ENCODE measurements around the gene DNAH3. TPM values are rescaled to one million over a fixed set of nuclear protein-coding genes. Genes with fewer than 3 reads are reported as not detected.

Gene DNAH3
- total and polyA plus RNA-seq, 2 of the 13 experiments (the other 11 are each of a cell fraction or from before 2014, with no cell fraction given) = 0.07 to 0.08 TPM

DNA sequence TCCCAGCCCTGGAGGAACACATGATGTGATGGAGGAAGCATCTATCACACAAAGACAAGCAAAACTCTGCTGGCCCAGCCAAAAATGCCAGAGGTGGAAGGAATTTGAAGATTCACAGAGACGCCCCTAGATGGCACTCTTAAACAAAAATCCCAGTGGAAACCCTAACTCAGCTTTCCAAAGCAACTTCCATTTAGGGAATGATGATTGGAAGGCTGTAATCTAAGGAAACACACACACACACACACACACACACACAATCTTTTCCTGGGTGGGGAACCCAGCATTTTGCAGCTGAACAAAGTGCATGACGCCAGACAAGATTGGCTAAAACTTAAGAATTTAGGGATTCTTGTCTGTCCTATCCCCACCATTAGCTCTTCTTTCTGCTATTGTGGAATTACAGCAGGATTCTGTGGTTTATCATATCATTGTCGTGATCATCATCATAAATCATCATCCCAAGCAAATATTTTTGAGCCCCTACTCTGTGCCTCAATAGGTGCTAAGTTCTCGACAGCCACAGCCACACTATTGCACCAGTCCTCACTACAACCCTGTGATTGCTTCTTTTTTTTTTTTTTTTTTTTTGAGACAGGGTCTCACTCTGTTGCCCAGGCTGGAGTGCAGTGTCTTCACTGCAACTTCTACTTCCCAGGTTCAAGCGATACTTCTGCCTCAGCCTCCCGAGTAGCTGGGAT lies 6.3 kb upstream of the DNAH3 start (continued):
- TF ChIP-seq, protein P1, sequence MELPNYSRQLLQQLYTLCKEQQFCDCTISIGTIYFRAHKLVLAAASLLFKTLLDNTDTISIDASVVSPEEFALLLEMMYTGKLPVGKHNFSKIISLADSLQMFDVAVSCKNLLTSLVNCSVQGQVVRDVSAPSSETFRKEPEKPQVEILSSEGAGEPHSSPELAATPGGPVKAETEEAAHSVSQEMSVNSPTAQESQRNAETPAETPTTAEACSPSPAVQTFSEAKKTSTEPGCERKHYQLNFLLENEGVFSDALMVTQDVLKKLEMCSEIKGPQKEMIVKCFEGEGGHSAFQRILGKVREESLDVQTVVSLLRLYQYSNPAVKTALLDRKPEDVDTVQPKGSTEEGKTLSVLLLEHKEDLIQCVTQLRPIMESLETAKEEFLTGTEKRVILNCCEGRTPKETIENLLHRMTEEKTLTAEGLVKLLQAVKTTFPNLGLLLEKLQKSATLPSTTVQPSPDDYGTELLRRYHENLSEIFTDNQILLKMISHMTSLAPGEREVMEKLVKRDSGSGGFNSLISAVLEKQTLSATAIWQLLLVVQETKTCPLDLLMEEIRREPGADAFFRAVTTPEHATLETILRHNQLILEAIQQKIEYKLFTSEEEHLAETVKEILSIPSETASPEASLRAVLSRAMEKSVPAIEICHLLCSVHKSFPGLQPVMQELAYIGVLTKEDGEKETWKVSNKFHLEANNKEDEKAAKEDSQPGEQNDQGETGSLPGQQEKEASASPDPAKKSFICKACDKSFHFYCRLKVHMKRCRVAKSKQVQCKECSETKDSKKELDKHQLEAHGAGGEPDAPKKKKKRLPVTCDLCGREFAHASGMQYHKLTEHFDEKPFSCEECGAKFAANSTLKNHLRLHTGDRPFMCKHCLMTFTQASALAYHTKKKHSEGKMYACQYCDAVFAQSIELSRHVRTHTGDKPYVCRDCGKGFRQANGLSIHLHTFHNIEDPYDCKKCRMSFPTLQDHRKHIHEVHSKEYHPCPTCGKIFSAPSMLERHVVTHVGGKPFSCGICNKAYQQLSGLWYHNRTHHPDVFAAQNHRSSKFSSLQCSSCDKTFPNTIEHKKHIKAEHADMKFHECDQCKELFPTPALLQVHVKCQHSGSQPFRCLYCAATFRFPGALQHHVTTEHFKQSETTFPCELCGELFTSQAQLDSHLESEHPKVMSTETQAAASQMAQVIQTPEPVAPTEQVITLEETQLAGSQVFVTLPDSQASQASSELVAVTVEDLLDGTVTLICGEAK (IDR thresholded peaks at IDR 0.05) = no peak
- TF ChIP-seq, protein P1 (CRISPR knock-in tag; IDR thresholded peaks at IDR 0.05) = no peak
- TF ChIP-seq ATF7 (IDR thresholded peaks at IDR 0.05) = no peak
- no peak for TF ChIP-seq ATF7 (CRISPR knock-in tag; IDR thresholded peaks at IDR 0.05)
- TF ChIP-seq EHMT2 (IDR thresholded peaks at IDR 0.05; ENCODE audit: borderline replicate concordance, low read depth, low read length) = no peak
- TF ChIP-seq NR2F2 (IDR thresholded peaks at IDR 0.05; ENCODE audit: borderline replicate concordance, low read depth) = no peak
- TF ChIP-seq ZNF850 (CRISPR knock-in tag; conservative IDR thresholded peaks at IDR 0.05) = no peak
- TF ChIP-seq SOX6 (IDR thresholded peaks at IDR 0.05) = no peak
- peak; percentile 38; the same call in 1 of the 2 replicates for TF ChIP-seq SOX6 (CRISPR knock-in tag; IDR thresholded peaks at IDR 0.05)
- no peak for TF ChIP-seq GPN1 (CRISPR knock-in tag; IDR thresholded peaks at IDR 0.05; ENCODE audit: borderline replicate concordance)
- no peak for TF ChIP-seq CREM (IDR thresholded peaks at IDR 0.05)
- TF ChIP-seq CREM (CRISPR knock-in tag; IDR thresholded peaks at IDR 0.05) = no peak
- TF ChIP-seq U2AF2 (IDR thresholded peaks at IDR 0.05; ENCODE audit: low read depth, low read length) = no peak
- TF ChIP-seq, protein P2, sequence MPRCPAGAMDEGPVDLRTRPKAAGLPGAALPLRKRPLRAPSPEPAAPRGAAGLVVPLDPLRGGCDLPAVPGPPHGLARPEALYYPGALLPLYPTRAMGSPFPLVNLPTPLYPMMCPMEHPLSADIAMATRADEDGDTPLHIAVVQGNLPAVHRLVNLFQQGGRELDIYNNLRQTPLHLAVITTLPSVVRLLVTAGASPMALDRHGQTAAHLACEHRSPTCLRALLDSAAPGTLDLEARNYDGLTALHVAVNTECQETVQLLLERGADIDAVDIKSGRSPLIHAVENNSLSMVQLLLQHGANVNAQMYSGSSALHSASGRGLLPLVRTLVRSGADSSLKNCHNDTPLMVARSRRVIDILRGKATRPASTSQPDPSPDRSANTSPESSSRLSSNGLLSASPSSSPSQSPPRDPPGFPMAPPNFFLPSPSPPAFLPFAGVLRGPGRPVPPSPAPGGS (CRISPR knock-in tag; IDR thresholded peaks at IDR 0.05) = no peak
- no peak for TF ChIP-seq RBFOX2 (IDR thresholded peaks at IDR 0.05; ENCODE audit: low read depth, low read length)
- TF ChIP-seq, protein P3, sequence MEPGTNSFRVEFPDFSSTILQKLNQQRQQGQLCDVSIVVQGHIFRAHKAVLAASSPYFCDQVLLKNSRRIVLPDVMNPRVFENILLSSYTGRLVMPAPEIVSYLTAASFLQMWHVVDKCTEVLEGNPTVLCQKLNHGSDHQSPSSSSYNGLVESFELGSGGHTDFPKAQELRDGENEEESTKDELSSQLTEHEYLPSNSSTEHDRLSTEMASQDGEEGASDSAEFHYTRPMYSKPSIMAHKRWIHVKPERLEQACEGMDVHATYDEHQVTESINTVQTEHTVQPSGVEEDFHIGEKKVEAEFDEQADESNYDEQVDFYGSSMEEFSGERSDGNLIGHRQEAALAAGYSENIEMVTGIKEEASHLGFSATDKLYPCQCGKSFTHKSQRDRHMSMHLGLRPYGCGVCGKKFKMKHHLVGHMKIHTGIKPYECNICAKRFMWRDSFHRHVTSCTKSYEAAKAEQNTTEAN (CRISPR knock-in tag; conservative IDR thresholded peaks at IDR 0.05) = no peak
- TF ChIP-seq ZBTB1 (CRISPR knock-in tag; IDR thresholded peaks at IDR 0.05; ENCODE audit: borderline replicate concordance) = no peak

Measured in HepG2 (cell line).